Measurements from ENCODE around the gene PLEKHG5.

PLEKHG5 gene

GRCh38 chr1:6487804-6488484 lies 3.5 kb downstream of the PLEKHG5 start:
- TF ChIP-seq TCF12 (IDR thresholded peaks at IDR 0.05; ENCODE audit: low read depth) (no peak), MAX (IDR thresholded peaks at IDR 0.05) (no peak), CEBPB (IDR thresholded peaks at IDR 0.05) (no peak), RAD21 (IDR thresholded peaks at IDR 0.05; ENCODE audit: low read depth) (no peak), YY1 (IDR thresholded peaks at IDR 0.05; ENCODE audit: low read depth) (no peak), USF1 (IDR thresholded peaks at IDR 0.05) (no peak), TEAD4 (IDR thresholded peaks at IDR 0.05) (no peak), REST (IDR thresholded peaks at IDR 0.05; ENCODE audit: low read depth) (no peak), EP300 (IDR thresholded peaks at IDR 0.05; ENCODE audit: borderline replicate concordance) (no peak), NFIC (IDR thresholded peaks at IDR 0.05) (no peak), EGR1 (IDR thresholded peaks at IDR 0.05) (no peak)

- no peak for TF ChIP-seq EGR1 (IDR thresholded peaks at IDR 0.05)
- TF ChIP-seq CREB1 (IDR thresholded peaks at IDR 0.05; ENCODE audit: low read depth): no peak
- peak; percentile 39; the same call in 1 of the 2 replicates for TF ChIP-seq MAX (IDR thresholded peaks at IDR 0.05)
- peak; percentile 54; the same call in 1 of the 2 replicates for TF ChIP-seq YY1 (IDR thresholded peaks at IDR 0.05; ENCODE audit: low read depth)
- TF ChIP-seq RAD21 (IDR thresholded peaks at IDR 0.05; ENCODE audit: low read depth): peak; percentile 64
- peak; percentile 39 for TF ChIP-seq ZBTB7A (IDR thresholded peaks at IDR 0.05; ENCODE audit: low read depth)
Measured at GRCh38 chr1:6486433-6487011, 4.9 kb downstream of the PLEKHG5 start.

- TF ChIP-seq ZBTB7A (IDR thresholded peaks at IDR 0.05; ENCODE audit: low read depth) (no peak; the same call in 1 of the 2 replicates), YY1 (IDR thresholded peaks at IDR 0.05; ENCODE audit: low read depth) (peak; percentile 56; the same call in 1 of the 2 replicates), CREB1 (IDR thresholded peaks at IDR 0.05; ENCODE audit: low read depth) (no peak), EGR1 (IDR thresholded peaks at IDR 0.05) (0 out of 2 replicates have a peak, but pooled peaks have one; percentile 6)
Measured at GRCh38 chr1:6485168-6486101, 6.0 kb downstream of the PLEKHG5 start.

GRCh38 chr1:6484826-6485167 lies 6.7 kb downstream of the PLEKHG5 start:
- no peak for TF ChIP-seq TAF1 (IDR thresholded peaks at IDR 0.05; ENCODE audit: low read depth)
- TF ChIP-seq CREB1 (IDR thresholded peaks at IDR 0.05; ENCODE audit: low read depth): no peak
- TF ChIP-seq FOXM1 (IDR thresholded peaks at IDR 0.05; ENCODE audit: borderline replicate concordance, low read depth): no peak

- TF ChIP-seq YY1 (IDR thresholded peaks at IDR 0.05; ENCODE audit: low read depth): no peak
- TF ChIP-seq RAD21 (IDR thresholded peaks at IDR 0.05; ENCODE audit: low read depth): no peak
- no peak for TF ChIP-seq FOXM1 (IDR thresholded peaks at IDR 0.05; ENCODE audit: borderline replicate concordance, low read depth)
- TF ChIP-seq TAF1 (IDR thresholded peaks at IDR 0.05; ENCODE audit: low read depth): no peak
- no peak for TF ChIP-seq MAX (IDR thresholded peaks at IDR 0.05)
- no peak for TF ChIP-seq USF1 (IDR thresholded peaks at IDR 0.05)
- no peak for TF ChIP-seq CEBPB (IDR thresholded peaks at IDR 0.05)
- no peak for TF ChIP-seq TEAD4 (IDR thresholded peaks at IDR 0.05)
- TF ChIP-seq EP300 (IDR thresholded peaks at IDR 0.05; ENCODE audit: borderline replicate concordance): no peak
- TF ChIP-seq CREB1 (IDR thresholded peaks at IDR 0.05; ENCODE audit: low read depth): no peak
- no peak for TF ChIP-seq REST (IDR thresholded peaks at IDR 0.05; ENCODE audit: low read depth)
- no peak for TF ChIP-seq NFIC (IDR thresholded peaks at IDR 0.05)
- TF ChIP-seq ZBTB7A (IDR thresholded peaks at IDR 0.05; ENCODE audit: low read depth): no peak
- no peak for TF ChIP-seq TCF12 (IDR thresholded peaks at IDR 0.05; ENCODE audit: low read depth)
- no peak for TF ChIP-seq EGR1 (IDR thresholded peaks at IDR 0.05)
Measured at GRCh38 chr1:6483761-6484117, 7.7 kb downstream of the PLEKHG5 start.
